ENCODE results near the gene FOXL3.
A peak's percentile ranks its signal among the peaks of the same experiment; 100 is the strongest.
"Not testable (repeated sequence)": the region's sequence is repeated elsewhere in the genome, so short reads cannot be mapped to it uniquely, and the experiment has no call there.

Gene FOXL3

GRCh38 chr7:326809-327232 is 36.9 kb downstream of the FOXL3 start:
- no peak for DNase-seq

GRCh38 chr7:327233-327931 is 37.4 kb downstream of the FOXL3 start:
- DNase-seq, result no peak

GRCh38 chr7:327991-328702 is 38.2 kb downstream of the FOXL3 start:
- no peak for DNase-seq

- no peak for DNase-seq
Observed at GRCh38 chr7:329691-330281, 39.8 kb downstream of the FOXL3 start.

GRCh38 chr7:330511-331230 is 40.7 kb downstream of the FOXL3 start:
- DNase-seq, result no peak

GRCh38 chr7:332020-332517 is 42.1 kb downstream of the FOXL3 start:
- no peak for DNase-seq

GRCh38 chr7:332646-333392 is 42.8 kb downstream of the FOXL3 start:
- DNase-seq, result peak; percentile 75

GRCh38 chr7:333393-333764 is 43.4 kb downstream of the FOXL3 start:
- no peak for DNase-seq

GRCh38 chr7:334618-335357 is 44.8 kb downstream of the FOXL3 start:
- DNase-seq, result no peak

GRCh38 chr7:335358-336148 is 45.6 kb downstream of the FOXL3 start:
- DNase-seq, result no peak

- DNase-seq, result not testable (repeated sequence)
Observed at GRCh38 chr7:336149-336533, 46.2 kb downstream of the FOXL3 start.

- no peak for DNase-seq
Observed at GRCh38 chr7:336810-337566, 47.0 kb downstream of the FOXL3 start.

GRCh38 chr7:337567-337951 is 47.6 kb downstream of the FOXL3 start:
- DNase-seq, result no peak

- DNase-seq, result no peak
Observed at GRCh38 chr7:338295-339061, 48.5 kb downstream of the FOXL3 start.

GRCh38 chr7:339062-339342 is 49.0 kb downstream of the FOXL3 start:
- no peak for DNase-seq

- no peak for DNase-seq
Observed at GRCh38 chr7:339696-340095, 49.7 kb downstream of the FOXL3 start.

- DNase-seq, result no peak
Observed at GRCh38 chr7:340200-340937, 50.4 kb downstream of the FOXL3 start.

Data from activated effector memory CD4-positive, alpha-beta T cell treated with Interleukin-2 at 50 U/mL for 16 hours (primary cell).